ENCODE data around the gene GALNT16. TPM values are rescaled to one million over a fixed set of nuclear protein-coding genes. Genes with fewer than 3 reads are reported as not detected.
"Not testable (repeated sequence)": the region's sequence is repeated elsewhere in the genome, so short reads cannot be mapped to it uniquely, and the experiment has no call there.

Gene GALNT16
- 0.04 TPM in 1 of 3 replicates, not detected in the others for polyA plus RNA-seq
- not detected for polyA plus RNA-seq (2011; ENCODE audit: low read depth)
- not detected in 2 replicates for polyA plus RNA-seq (2011; cell fraction: cytosol; rRNA removed)
- 0.04 TPM in 1 of 2 replicates, not detected in the other for polyA plus RNA-seq (2011; cell fraction: nucleus; rRNA removed)
- 0.03 TPM in 1 of 2 replicates, not detected in the other for polyA plus RNA-seq (2012; ENCODE audit: low replicate concordance)
- polyA minus RNA-seq, result not detected in 3 replicates
- not detected for polyA minus RNA-seq (2011; cell fraction: cytosol; rRNA and poly(A)+ RNA removed)
- not detected in 2 replicates for polyA minus RNA-seq (2011; cell fraction: nucleus; rRNA and poly(A)+ RNA removed)

DNA sequence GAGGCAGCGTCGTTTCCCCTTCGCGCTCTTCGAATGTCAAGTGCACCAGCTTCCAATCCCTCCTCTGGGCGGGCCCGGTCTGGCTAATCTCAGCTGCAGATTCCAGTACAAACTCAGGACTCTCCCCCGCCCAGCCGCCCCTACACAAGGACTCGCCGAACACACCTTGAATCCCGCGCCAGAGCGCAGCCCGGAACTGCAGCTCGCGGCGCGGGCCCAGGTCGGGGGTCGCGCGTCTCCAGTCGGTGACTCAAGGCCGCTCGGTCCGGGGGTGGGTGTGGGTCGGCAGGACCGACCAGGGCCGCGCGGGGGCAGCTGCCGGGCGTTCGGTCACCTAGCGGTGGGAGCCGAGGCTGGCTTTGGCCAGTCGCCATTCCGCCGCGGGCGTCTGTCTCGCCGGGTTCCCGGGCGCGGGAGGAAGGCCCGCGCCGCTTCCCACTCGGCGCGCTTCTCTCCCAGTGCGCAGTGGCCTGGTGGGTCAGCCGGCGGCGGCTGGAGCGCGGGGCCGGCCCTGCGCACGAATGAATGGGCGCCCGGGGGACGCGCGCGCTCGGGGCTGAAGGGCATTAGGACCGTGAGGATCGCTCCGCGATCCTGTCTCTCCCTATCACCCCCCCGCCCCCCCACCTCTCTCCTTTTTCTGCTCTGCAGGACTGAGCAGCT, at the start of gene GALNT16:
GALNT16 (plus strand) TSS at position 632 of the 663 bp plus-strand sequence. CDS start 133 bp downstream, outside the sequence.
- H3K4me2 ChIP-seq (ENCODE audit: control insufficient read depth, extremely low read depth, insufficient read depth, low read depth, low read length), result peak within 1 kb of the TSS; percentile 69
- no peaks in the 10 kb centered on the region for H3K9me1 ChIP-seq (ENCODE audit: control insufficient read depth, extremely low read depth, insufficient read depth, low read length)
- TF ChIP-seq, protein P1, sequence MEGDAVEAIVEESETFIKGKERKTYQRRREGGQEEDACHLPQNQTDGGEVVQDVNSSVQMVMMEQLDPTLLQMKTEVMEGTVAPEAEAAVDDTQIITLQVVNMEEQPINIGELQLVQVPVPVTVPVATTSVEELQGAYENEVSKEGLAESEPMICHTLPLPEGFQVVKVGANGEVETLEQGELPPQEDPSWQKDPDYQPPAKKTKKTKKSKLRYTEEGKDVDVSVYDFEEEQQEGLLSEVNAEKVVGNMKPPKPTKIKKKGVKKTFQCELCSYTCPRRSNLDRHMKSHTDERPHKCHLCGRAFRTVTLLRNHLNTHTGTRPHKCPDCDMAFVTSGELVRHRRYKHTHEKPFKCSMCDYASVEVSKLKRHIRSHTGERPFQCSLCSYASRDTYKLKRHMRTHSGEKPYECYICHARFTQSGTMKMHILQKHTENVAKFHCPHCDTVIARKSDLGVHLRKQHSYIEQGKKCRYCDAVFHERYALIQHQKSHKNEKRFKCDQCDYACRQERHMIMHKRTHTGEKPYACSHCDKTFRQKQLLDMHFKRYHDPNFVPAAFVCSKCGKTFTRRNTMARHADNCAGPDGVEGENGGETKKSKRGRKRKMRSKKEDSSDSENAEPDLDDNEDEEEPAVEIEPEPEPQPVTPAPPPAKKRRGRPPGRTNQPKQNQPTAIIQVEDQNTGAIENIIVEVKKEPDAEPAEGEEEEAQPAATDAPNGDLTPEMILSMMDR (optimal IDR thresholded peaks at IDR 0.05 in 1 of 3, IDR thresholded peaks at IDR 0.05 in 1 of 3, conservative IDR thresholded peaks at IDR 0.05 in 1 of 3; ENCODE audit: extremely low read depth in 1 of 3, insufficient read depth in 2 of 3, low read length in 3 of 3), result no peak
- peak; percentile 88 for TF ChIP-seq EZH2 (IDR thresholded peaks at IDR 0.05; ENCODE audit: low read length)
- H3K27ac ChIP-seq (ENCODE audit: control insufficient read depth, insufficient read depth, low read length), result no peak within 1 kb of the TSS
- no peaks in the 10 kb centered on the region for H3K79me2 ChIP-seq (ENCODE audit: control insufficient read depth, insufficient read depth, low read length)
- H2AFZ ChIP-seq (ENCODE audit: control insufficient read depth, low read length), result no peak within 1 kb of the TSS
- H3K27me3 ChIP-seq (ENCODE audit: control insufficient read depth, extremely low read depth, insufficient read depth, low read length), result peaks cover 81% of the 10 kb centered on the region
- peaks cover 3% of the 10 kb centered on the region for H3K4me1 ChIP-seq (ENCODE audit: control insufficient read depth, extremely low read depth, insufficient read depth, low read length)
- DNase-seq (ENCODE audit: low read depth, low spot score) (no peak), FAIRE-seq (no peak)
- H4K20me1 ChIP-seq (ENCODE audit: control insufficient read depth, extremely low read depth, insufficient read depth, low read length), result no peaks in the 10 kb centered on the region
- H3K4me3 ChIP-seq (ENCODE audit: control insufficient read depth in 2 of 3, extremely low read depth in 1 of 3, insufficient read depth in 2 of 3, low read depth in 1 of 3, low read length in 3 of 3), result peak within 1 kb of the TSS; percentile 10 to 46 (median 46)
- no peaks in the 10 kb centered on the region for H3K9me3 ChIP-seq (ENCODE audit: control insufficient read depth, low read depth, low read length)
- H3K9ac ChIP-seq (ENCODE audit: control insufficient read depth, extremely low read depth, insufficient read depth, low read length), result no peak within 1 kb of the TSS
- dilution Hi-C loops (cut with MboI; ENCODE audit: extremely low pct_ligation_motif_present, low sequenced_read_pairs), result no loop called here
- no peaks in the 10 kb centered on the region for H3K36me3 ChIP-seq (ENCODE audit: control insufficient read depth in 2 of 2, extremely low read depth in 1 of 2, insufficient read depth in 2 of 2, low read length in 2 of 2)

DNA sequence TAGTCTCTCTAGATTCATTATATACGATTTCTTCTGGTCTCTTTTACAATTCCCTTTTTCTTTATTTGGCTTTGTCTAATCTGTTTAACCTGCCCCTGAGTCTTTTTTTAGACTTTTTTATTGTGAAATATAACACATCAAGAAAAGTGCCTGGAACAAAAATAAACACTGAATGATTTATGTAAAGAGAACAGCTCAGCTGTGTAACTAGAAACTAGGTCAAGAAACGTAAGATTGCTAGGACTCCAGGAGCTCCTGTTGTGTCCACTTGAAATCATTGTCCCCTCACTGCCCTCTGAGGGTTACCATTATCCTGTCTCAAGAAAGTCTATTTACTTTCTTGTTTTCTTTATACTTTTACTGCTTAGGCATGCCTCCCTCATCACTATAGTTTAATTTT, 45.6 kb upstream of the GALNT16 start:
- no peaks in the 10 kb centered on the region for H3K9me3 ChIP-seq (ENCODE audit: control insufficient read depth, low read depth, low read length)
- DNase-seq (ENCODE audit: low read depth, low spot score) (no peak), FAIRE-seq (no peak)
- H3K9ac ChIP-seq (ENCODE audit: control insufficient read depth, extremely low read depth, insufficient read depth, low read length), result no peak overlapping the region
- H3K27ac ChIP-seq (ENCODE audit: control insufficient read depth, insufficient read depth, low read length), result no peak overlapping the region
- dilution Hi-C loops (cut with MboI; ENCODE audit: extremely low pct_ligation_motif_present, low sequenced_read_pairs), result no loop called here
- no peaks in the 10 kb centered on the region for H3K79me2 ChIP-seq (ENCODE audit: control insufficient read depth, insufficient read depth, low read length)
- TF ChIP-seq EZH2 (IDR thresholded peaks at IDR 0.05; ENCODE audit: low read length), result no peak
- TF ChIP-seq, protein P1 (optimal IDR thresholded peaks at IDR 0.05 in 1 of 3, IDR thresholded peaks at IDR 0.05 in 1 of 3, conservative IDR thresholded peaks at IDR 0.05 in 1 of 3; ENCODE audit: extremely low read depth in 1 of 3, insufficient read depth in 2 of 3, low read length in 3 of 3), result no peak
- no peak overlapping the region for H3K4me2 ChIP-seq (ENCODE audit: control insufficient read depth, extremely low read depth, insufficient read depth, low read depth, low read length)
- H3K9me1 ChIP-seq (ENCODE audit: control insufficient read depth, extremely low read depth, insufficient read depth, low read length), result no peaks in the 10 kb centered on the region
- no peak overlapping the region for H3K4me3 ChIP-seq (ENCODE audit: control insufficient read depth in 2 of 3, extremely low read depth in 1 of 3, insufficient read depth in 2 of 3, low read depth in 1 of 3, low read length in 3 of 3)
- no peaks in the 10 kb centered on the region for H3K27me3 ChIP-seq (ENCODE audit: control insufficient read depth, extremely low read depth, insufficient read depth, low read length)
- H3K4me1 ChIP-seq (ENCODE audit: control insufficient read depth, extremely low read depth, insufficient read depth, low read length), result no peaks in the 10 kb centered on the region
- no peaks in the 10 kb centered on the region for H4K20me1 ChIP-seq (ENCODE audit: control insufficient read depth, extremely low read depth, insufficient read depth, low read length)
- peaks cover 0 to 2% of the 10 kb centered on the region in 2 experiments for H3K36me3 ChIP-seq (ENCODE audit: control insufficient read depth in 2 of 2, extremely low read depth in 1 of 2, insufficient read depth in 2 of 2, low read length in 2 of 2)
- H2AFZ ChIP-seq (ENCODE audit: control insufficient read depth, low read length), result no peak overlapping the region

DNA sequence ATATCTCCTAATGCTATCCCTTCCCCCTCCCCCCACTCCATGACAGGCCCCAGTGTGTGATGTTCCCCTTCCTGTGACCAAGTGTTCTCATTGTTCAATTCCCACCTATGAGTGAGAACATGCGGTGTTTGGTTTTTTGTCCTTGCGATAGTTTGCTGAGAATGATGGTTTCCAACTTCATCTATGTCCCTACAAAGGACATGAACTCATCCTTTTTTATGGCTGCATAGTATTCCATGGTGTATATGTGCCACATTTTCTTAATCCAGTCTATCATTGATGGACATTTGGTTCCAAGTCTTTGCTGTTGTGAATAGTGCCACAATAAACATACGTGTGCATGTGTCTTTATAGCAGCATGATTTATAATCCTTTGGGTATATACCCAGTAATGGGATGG, 42.3 kb upstream of the GALNT16 start:
- H3K79me2 ChIP-seq (ENCODE audit: control insufficient read depth, insufficient read depth, low read length); FAIRE-seq; dilution Hi-C loops (cut with MboI; ENCODE audit: extremely low pct_ligation_motif_present, low sequenced_read_pairs); H4K20me1 ChIP-seq (ENCODE audit: control insufficient read depth, extremely low read depth, insufficient read depth, low read length); DNase-seq (ENCODE audit: low read depth, low spot score); H3K27ac ChIP-seq (ENCODE audit: control insufficient read depth, insufficient read depth, low read length); H3K4me3 ChIP-seq (ENCODE audit: control insufficient read depth in 2 of 3, extremely low read depth in 1 of 3, insufficient read depth in 2 of 3, low read depth in 1 of 3, low read length in 3 of 3); H3K4me2 ChIP-seq (ENCODE audit: control insufficient read depth, extremely low read depth, insufficient read depth, low read depth, low read length); H3K27me3 ChIP-seq (ENCODE audit: control insufficient read depth, extremely low read depth, insufficient read depth, low read length); H3K36me3 ChIP-seq (ENCODE audit: control insufficient read depth in 2 of 2, extremely low read depth in 1 of 2, insufficient read depth in 2 of 2, low read length in 2 of 2); H3K9ac ChIP-seq (ENCODE audit: control insufficient read depth, extremely low read depth, insufficient read depth, low read length); H3K9me1 ChIP-seq (ENCODE audit: control insufficient read depth, extremely low read depth, insufficient read depth, low read length); H2AFZ ChIP-seq (ENCODE audit: control insufficient read depth, low read length); H3K4me1 ChIP-seq (ENCODE audit: control insufficient read depth, extremely low read depth, insufficient read depth, low read length); H3K9me3 ChIP-seq (ENCODE audit: control insufficient read depth, low read depth, low read length): not testable (repeated sequence)
